Stomach (tissue), 4 donors: ENCODE results near the gene TRIO.

Source experiments
- POLR2AphosphoS5 ChIP-seq, 3 donors: sonication (generic); formaldehyde crosslinking; IDR thresholded peaks; one replicate each; pipeline ENCODE4 v1.6.1; 2016; ENCODE audit warnings: antibody characterized with exemption in 3 of 3
- TF ChIP-seq, protein P1 (sequence below), 7 experiments: fragments of 450-650 bp in 4 of 7; fragments of 200-600 bp in 3 of 7; sonication (generic) in 3 of 7; IDR thresholded peaks; one replicate each; pipeline ENCODE4 v1.5.1; 2016 to 2019; ENCODE audit warnings: antibody characterized with exemption in 7 of 7, control low read depth in 2 of 7, mild to moderate bottlenecking in 1 of 7

DNA sequence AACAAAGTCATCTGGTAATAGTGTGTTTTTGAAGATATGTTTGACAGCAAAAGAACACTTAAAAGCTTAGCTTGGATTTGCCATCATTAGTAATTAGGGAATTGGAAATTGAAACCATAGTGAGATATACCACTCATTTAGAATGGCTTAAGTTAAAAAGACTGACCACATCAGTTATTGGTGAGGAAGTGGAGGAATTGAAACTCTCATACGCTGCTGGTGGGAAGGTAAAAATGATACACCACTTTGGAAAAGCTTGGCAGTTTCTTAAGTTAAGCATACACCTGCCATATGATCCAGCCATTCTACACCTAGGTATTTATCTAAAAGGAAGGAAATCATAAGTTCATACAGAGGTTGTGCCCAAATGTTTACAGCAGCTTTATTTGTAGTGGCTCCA, 213.2 kb downstream of the TRIO start:
- TF ChIP-seq, protein P1, sequence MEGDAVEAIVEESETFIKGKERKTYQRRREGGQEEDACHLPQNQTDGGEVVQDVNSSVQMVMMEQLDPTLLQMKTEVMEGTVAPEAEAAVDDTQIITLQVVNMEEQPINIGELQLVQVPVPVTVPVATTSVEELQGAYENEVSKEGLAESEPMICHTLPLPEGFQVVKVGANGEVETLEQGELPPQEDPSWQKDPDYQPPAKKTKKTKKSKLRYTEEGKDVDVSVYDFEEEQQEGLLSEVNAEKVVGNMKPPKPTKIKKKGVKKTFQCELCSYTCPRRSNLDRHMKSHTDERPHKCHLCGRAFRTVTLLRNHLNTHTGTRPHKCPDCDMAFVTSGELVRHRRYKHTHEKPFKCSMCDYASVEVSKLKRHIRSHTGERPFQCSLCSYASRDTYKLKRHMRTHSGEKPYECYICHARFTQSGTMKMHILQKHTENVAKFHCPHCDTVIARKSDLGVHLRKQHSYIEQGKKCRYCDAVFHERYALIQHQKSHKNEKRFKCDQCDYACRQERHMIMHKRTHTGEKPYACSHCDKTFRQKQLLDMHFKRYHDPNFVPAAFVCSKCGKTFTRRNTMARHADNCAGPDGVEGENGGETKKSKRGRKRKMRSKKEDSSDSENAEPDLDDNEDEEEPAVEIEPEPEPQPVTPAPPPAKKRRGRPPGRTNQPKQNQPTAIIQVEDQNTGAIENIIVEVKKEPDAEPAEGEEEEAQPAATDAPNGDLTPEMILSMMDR (IDR thresholded peaks at IDR 0.05), result no peak
- TF ChIP-seq POLR2AphosphoS5 (IDR thresholded peaks at IDR 0.05), result no peak
